Measurements from ENCODE around the gene PGLYRP2.
A peak's percentile ranks its signal among the peaks of the same experiment; 100 is the strongest.

Gene PGLYRP2

GRCh38 chr19:15422296-15423075 lies 56.8 kb downstream of the PGLYRP2 start:
- no peak for DNase-seq

- DNase-seq: peak; percentile 88 to 97
Measured at GRCh38 chr19:15421721-15422260, 57.5 kb downstream of the PGLYRP2 start.

- no peak for DNase-seq
Measured at GRCh38 chr19:15421136-15421695, 58.1 kb downstream of the PGLYRP2 start.

GRCh38 chr19:15419413-15420025 lies 59.8 kb downstream of the PGLYRP2 start:
- peak in 1 of 2 experiments; percentile 18 for DNase-seq

All from NCI-H446 (cell line).